Breast epithelium (tissue), 3 donors: Measurements from ENCODE around the gene PRKN.

Source experiments
- POLR2AphosphoS5 ChIP-seq, 3 donors: sonication (generic); formaldehyde crosslinking; IDR thresholded peaks; one replicate each; pipeline ENCODE4 v1.6.1; 2017; ENCODE audit warnings: antibody characterized with exemption in 3 of 3
- TF ChIP-seq, protein P1 (sequence below), 3 donors: fragments of 450-650 bp; IDR thresholded peaks; one replicate each; pipeline ENCODE4 v1.5.1; 2016 to 2017; ENCODE audit warnings: antibody characterized with exemption in 3 of 3, mild to moderate bottlenecking in 3 of 3, moderate library complexity in 3 of 3

- TF ChIP-seq POLR2AphosphoS5 (IDR thresholded peaks at IDR 0.05), result no peak
- TF ChIP-seq, protein P1, sequence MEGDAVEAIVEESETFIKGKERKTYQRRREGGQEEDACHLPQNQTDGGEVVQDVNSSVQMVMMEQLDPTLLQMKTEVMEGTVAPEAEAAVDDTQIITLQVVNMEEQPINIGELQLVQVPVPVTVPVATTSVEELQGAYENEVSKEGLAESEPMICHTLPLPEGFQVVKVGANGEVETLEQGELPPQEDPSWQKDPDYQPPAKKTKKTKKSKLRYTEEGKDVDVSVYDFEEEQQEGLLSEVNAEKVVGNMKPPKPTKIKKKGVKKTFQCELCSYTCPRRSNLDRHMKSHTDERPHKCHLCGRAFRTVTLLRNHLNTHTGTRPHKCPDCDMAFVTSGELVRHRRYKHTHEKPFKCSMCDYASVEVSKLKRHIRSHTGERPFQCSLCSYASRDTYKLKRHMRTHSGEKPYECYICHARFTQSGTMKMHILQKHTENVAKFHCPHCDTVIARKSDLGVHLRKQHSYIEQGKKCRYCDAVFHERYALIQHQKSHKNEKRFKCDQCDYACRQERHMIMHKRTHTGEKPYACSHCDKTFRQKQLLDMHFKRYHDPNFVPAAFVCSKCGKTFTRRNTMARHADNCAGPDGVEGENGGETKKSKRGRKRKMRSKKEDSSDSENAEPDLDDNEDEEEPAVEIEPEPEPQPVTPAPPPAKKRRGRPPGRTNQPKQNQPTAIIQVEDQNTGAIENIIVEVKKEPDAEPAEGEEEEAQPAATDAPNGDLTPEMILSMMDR (IDR thresholded peaks at IDR 0.05), result no peak
Measured at GRCh38 chr6:161973064-161973463, 754.5 kb downstream of the PRKN start.
